Measurements from ENCODE around the gene RTN4R.
"Not testable (repeated sequence)": the region's sequence is repeated elsewhere in the genome, so short reads cannot be mapped to it uniquely, and the experiment has no call there.

- TF ChIP-seq IRF2 (CRISPR knock-in tag; IDR thresholded peaks at IDR 0.05; ENCODE audit: borderline replicate concordance, low read depth); RELA (CRISPR knock-in tag; IDR thresholded peaks at IDR 0.05; ENCODE audit: borderline replicate concordance); FOXP1 (CRISPR knock-in tag; IDR thresholded peaks at IDR 0.05; ENCODE audit: borderline replicate concordance); CTCF (IDR thresholded peaks at IDR 0.05); CREB1 (CRISPR knock-in tag; IDR thresholded peaks at IDR 0.05); JUN (CRISPR knock-in tag; IDR thresholded peaks at IDR 0.05); PRDM15 (CRISPR knock-in tag; IDR thresholded peaks at IDR 0.05): not testable (repeated sequence)
- TF ChIP-seq, protein P1, sequence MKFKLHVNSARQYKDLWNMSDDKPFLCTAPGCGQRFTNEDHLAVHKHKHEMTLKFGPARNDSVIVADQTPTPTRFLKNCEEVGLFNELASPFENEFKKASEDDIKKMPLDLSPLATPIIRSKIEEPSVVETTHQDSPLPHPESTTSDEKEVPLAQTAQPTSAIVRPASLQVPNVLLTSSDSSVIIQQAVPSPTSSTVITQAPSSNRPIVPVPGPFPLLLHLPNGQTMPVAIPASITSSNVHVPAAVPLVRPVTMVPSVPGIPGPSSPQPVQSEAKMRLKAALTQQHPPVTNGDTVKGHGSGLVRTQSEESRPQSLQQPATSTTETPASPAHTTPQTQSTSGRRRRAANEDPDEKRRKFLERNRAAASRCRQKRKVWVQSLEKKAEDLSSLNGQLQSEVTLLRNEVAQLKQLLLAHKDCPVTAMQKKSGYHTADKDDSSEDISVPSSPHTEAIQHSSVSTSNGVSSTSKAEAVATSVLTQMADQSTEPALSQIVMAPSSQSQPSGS (CRISPR knock-in tag; IDR thresholded peaks at IDR 0.05; ENCODE audit: borderline replicate concordance, low read depth), result not testable (repeated sequence)
- TF ChIP-seq, protein P2, sequence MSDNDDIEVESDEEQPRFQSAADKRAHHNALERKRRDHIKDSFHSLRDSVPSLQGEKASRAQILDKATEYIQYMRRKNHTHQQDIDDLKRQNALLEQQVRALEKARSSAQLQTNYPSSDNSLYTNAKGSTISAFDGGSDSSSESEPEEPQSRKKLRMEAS (CRISPR knock-in tag; IDR thresholded peaks at IDR 0.05), result not testable (repeated sequence)
- TF ChIP-seq, protein P3, sequence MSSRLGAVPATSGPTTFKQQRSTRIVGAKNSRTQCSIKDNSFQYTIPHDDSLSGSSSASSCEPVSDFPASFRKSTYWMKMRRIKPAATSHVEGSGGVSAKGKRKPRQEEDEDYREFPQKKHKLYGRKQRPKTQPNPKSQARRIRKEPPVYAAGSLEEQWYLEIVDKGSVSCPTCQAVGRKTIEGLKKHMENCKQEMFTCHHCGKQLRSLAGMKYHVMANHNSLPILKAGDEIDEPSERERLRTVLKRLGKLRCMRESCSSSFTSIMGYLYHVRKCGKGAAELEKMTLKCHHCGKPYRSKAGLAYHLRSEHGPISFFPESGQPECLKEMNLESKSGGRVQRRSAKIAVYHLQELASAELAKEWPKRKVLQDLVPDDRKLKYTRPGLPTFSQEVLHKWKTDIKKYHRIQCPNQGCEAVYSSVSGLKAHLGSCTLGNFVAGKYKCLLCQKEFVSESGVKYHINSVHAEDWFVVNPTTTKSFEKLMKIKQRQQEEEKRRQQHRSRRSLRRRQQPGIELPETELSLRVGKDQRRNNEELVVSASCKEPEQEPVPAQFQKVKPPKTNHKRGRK (CRISPR knock-in tag; IDR thresholded peaks at IDR 0.05; ENCODE audit: borderline replicate concordance), result not testable (repeated sequence)
Observed at GRCh38 chr22:20275325-20275724, 7.2 kb upstream of the RTN4R start.

Measured in WTC11 (cell line).